CD4-positive, alpha-beta T cell treated with Interferon gamma for 1 hour (primary cell): Measurements from ENCODE around the gene FOXO3.

ENCODE experiments used
- DNase-seq: peaks from one replicate; pipeline ENCODE4 v3.0.0-alpha.2; 2020

Gene FOXO3

DNA sequence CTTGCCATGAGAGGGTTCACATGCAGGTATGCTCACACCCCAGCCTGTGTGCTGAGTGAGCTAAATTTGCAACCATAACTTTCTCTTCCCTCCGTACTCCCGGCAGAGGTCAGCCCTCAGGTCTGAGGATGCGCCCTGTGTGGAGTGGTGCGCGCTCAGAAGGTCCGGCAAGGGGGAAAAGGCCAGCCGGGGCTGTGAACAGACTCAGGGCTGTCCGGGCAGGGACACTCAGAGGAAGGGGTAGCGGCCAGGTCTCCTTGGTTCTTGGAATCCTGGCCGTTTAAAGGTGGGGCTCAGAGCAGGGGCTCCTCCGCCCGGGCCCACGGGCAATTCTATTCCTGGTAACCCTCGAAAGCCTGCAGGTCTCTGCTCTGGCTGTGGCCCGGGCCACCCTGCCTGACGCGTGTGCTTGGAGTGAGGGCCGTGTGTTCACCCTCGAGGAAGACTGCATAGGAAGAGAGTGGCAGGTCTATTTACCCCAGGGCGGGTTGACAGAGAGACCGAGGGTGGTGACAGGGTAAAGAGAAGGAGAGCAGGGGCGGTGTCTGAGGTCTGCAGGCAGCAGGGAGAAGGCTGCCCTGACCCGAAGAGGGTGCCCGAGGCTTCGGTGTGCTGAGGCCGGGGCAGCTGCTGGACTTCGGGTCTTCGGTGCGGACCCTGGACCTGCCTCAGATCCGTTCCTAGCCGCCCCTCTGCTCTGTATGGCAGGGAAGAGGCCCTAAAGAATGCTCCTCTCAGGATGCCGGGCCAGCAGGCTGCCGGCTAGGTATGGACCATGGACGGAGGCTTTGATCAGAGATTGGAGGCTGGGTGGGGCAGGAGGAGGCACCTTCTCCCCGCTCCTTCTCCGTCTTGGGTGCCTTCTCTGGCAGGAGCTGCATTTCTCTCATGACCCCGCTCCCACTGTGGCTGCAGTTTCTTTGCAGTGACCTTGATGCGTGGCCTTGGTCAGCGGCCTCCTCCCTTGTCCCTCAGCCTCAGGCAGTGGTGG is 156.4 kb downstream of the FOXO3 start:
- DNase-seq: no peak

DNA sequence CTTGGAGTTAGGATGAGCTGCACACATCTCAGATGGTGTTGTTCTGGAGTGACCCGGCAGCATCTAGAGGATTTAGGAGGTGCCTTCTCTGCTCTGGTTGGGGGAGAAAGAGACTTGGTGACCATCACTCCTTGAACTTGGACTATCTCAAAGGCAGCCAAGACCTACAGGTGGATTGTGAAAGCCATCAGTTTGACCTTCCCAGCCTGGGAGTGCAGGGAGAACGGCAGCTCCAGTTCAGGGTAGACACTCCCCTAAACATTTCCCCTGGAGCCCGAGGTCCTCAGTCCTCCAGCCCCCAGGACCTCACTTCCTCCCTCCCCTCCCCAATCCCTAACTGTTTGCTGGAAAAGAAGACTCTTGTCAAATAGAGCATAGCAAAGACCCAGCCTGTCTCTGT is 158.8 kb downstream of the FOXO3 start:
- DNase-seq: no peak

DNA sequence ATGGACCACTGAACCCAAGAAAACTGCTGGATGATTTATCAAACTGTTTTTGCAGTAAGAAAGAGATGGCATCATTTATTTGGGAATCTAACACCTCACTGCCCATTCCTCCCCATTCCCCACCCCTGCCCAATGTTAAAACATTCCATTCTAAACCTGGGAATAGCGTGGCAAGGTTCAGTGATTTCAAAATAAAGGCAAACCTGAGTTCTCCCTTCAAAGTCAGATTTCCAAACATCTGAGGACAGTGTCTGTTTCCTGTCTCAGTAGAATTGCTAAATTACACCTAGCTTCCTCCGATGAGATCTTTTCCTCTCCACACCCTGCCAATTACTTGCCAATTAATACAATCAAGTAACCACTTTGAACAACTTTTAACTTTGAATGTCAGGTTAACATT is 160.1 kb downstream of the FOXO3 start:
- no peak for DNase-seq

DNA sequence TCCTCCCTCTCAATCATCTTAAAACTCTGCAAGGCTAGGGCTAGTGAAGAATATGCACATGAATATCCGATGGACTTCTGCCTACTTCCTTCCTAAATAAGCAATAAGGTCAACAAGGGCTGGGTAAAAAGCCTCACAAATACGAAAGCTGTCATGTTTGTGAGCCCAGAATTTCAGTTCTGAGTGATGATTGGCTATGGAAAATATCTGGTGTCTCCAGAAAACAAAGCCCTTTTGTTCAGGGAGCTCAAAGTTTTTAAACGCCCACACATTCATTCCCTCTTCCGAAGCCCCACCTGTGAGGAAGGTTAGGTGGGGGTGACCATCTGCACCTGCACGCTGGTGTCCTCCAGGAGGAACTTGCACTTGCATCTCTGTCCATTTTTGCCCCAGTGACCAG is 160.6 kb downstream of the FOXO3 start:
- no peak for DNase-seq

DNA sequence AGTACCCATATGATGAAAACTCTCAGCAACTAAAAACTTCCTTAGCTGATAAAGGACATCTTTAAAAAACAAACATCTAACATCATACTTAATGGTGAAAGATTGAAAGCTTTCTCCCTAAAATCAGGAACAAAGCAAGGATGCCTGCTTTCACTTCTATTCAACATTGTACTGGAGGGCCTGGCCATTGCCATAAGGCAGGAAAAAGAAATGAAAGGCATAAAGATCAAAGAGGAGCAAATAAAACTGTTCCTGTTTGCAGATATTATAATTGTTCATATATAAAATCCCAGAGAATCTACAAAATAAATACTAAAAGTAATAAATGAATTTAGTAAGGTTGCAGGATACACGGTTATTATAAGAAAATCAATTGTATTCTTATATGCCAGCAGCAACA is 162.9 kb downstream of the FOXO3 start:
- DNase-seq: no peak

DNA sequence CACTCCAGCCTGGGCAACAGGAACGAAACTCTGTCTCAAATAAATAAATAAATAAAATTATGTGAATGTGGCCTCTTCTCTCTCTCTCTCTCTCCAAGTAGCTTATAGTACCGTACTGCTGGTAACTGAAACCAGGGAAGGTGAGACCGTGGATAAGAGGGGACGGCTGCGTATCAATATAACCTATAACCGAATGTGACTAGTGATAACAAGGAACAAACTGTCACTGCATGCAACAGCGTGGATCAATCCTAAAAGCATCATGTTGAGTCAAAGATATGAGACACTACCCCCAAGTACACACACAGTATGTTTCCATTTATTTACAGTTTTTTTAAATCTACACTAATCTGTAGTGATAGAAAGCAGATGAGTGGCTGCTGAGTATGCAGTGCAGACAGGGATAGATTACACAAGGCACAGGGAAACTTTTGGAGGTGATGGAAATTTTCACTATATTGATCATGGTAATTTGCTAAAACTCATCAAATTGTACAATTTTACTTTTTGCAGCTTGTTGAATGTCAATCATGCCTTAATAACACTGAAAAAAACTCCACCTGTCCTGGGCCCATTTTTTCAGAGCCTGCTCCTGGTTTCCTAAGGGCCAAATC is 166.1 kb downstream of the FOXO3 start:
- no peak for DNase-seq

DNA sequence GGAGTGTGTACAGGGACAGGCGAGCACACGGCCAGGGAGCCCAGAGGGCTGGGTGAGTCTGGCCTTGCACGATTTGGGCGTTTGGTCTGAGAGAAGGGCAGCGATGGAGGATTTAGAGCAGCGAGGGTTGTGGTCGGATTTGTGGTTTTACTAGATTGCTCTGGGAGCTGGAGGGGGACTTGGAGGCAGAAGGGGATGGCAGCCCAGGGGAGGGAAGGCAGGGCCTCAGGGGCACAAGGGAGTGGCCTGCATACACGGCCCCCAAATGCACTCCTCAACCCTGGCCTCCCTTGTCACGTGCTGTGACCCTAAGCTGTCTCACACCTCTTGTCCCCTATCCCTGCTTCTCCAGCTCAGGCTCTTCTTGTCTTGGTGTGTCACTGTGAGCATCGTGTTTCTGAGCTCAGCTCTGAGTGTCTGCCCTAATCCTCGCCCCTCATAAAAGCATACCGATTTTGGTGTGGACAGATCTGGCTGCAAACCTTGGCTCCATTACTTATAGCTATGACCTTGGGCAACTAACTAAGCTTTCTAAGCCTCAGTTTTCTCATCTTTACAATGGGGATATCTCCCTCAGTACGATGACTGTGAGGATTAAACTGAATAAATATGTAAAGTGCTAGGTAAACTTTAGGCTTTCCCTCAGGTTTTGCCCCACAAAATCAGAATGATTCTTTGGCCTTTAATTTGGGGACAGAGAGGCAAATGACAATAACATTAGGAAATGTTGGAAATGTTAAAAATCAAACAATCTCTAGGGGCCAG is 167.4 kb downstream of the FOXO3 start:
- no peak for DNase-seq

DNA sequence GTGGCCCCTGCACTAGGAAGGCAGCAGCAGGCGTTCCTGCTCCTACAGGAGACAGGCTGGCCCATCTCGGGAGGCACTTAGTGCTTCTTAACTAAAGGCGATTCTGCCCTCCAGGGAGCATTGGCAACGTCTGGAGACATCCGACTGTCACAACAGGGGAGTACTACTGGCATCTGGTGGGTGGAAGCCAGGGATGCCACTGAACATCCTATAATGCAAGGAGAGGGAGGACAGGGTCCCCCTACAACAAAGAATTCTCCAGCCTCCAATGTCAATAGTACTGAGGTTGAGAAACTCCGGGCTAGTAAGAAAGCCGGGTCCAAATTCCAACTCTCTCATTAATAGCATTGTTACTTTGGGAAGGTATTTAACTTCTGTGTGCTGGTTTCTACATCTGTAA is 168.1 kb downstream of the FOXO3 start:
- no peak for DNase-seq

DNA sequence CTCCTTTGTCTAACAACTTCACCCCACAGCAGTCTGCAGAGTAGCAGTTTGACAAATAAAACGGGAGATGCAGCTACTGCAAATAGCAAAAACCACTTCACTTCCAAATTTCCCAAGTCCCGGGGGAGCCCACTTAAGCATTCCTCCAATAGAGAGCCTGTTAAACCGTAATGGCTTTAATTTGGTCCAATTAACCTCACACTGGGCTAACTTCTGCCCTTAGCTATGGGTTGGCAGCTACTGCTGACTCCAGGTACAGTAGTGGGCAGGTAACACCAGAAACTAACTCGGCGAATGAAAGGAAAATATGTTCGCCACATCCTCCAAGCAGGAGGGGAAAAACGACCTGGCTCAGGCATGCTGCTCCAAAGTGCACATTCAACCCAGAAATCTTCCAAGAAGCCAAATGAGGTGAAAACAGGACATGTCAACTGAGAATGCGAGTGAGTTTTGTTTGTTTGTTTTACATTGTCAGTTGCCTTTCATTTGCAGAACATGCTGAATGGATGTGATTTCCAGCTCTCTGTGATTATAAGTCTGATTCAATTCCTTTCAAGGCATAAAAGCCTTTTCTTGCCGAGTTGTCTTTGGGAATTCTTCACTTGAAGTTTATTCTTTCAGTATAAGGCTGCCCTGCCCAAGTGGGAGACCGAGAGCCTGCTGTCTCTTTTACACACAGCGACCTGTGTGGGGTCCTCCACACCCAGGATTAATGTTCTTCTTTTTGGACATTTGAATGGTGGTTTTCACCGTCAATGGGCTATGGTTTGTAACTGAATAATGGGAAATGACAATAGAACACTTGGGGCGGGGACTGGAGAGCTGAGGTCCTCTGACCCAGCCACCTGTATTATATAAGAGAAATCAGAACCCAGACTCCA is 170.2 kb downstream of the FOXO3 start:
- no peak for DNase-seq

DNA sequence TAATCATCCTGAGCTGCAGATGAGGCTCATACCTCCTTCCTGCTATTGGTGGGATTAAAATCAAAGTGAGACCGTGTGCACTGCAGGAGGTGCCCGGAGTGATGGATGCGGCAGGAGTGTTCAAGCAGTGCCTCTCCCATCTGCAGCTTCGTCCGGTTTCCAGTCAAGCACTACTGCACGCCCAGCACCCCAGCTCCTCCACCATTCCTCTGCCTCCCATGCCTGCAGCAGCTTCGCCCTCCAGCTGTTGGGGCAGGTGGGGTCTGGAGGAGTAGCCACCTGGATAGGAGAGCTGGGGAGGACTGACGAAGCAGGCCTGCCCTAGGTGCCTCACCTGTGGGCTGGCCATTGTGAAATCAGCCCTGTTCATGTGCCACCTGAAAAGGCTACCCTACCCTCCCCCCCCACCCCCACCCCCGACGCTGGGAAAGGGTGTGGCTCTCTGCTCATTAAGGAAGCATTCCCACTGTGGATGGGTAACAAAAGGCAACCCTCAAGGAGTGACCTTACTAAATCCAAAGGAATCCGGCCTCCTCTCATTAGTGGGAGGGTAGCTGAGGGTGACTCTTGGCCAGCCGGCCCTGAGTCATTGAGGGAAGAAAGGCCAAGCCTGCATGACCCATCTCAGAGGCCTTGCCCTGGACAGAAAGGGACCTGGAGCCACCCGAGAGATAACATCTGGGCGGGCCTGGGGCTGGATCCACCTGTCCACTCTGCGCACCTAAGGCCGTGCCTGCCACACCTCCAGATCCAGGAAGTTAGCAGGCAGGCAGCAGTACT is 171.6 kb downstream of the FOXO3 start:
- DNase-seq: no peak

DNA sequence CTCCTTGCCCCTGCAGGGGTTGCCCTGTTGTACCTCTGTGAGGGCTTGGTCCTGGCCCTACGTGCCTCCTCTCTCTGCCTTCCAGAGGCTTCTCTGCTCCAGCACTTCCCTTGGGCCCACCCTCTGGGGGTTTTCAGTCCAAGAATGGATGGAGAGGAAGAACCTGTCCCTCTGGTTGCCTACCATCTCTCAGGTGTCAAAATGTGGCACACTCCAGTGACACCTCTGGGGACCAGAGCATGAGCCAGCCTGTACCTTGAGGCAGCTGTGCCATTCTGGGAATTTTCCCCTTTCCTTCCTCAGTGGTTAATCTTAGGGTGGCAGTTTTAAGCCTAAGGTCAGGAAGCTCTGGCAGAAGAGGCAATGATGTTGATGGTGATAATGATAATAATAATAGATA is 172.3 kb downstream of the FOXO3 start:
- no peak for DNase-seq

DNA sequence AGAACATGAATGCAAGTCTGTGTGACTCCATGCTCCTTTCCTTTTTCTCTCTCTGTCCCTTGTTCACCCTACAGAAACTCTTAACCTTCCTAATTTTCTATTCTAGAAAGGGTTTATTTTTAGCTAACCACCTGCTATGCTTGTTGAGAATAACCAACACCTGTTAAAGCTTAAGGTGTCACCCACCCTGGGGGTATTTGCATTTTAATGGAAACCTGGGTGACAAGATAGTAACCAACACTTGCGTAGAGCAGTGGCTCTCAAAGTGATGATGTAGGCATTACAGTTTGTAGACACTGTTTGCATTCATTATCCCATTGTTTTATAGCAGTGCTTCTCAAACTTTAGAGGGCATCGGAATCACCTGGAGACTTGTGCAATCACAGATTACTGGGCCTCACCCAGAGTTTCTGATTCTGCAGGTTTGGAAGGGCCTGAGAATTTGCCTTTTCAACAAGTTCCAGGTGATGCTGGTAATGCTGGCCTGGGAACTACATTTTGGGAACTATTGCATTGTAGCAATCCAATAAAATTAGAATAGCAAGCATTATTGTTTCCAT is 173.1 kb downstream of the FOXO3 start:
- no peak for DNase-seq
